SK-N-MC (cell line): Measurements from ENCODE around the gene JUNB.

Experiments
- EZH2 ChIP-seq: fragments of 200-600 bp; sonication (generic); IDR thresholded peaks from one replicate; pipeline ENCODE4 v1.6.1; 2017; ENCODE audit warnings: antibody characterized with exemption
- POLR2AphosphoS5 ChIP-seq: IDR thresholded peaks from 2 replicates; pipeline ENCODE4 v1.6.1; 2012; ENCODE audit warnings: mild to moderate bottlenecking, low read depth, low read length, borderline replicate concordance

DNA sequence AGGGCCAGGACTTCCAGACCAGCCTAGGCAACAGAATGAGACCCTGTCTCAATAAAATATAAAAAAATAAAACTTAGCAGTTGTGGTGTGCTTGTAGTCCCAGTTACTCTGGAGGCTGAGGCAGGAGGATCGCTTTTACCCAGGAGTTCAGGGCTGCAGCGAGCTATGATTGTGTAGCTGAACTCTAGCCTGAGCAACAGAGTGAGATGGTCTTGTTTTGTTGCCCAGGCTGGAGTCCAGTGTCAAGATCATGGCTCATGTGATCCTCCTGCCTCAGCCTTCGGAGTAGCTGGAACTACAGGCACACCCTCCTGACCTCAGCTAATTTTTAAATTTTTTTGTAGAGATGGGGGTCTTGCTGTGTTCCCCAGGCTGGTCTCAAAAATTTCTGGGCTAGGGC lies 4.3 kb upstream of the JUNB start:
- TF ChIP-seq POLR2AphosphoS5, result no peak
- no peak for TF ChIP-seq EZH2
